ENCODE results near the gene CERT1.
"Not testable (repeated sequence)": the region's sequence is repeated elsewhere in the genome, so short reads cannot be mapped to it uniquely, and the experiment has no call there.

Gene CERT1

GRCh38 chr5:75351139-75351926 is 160.1 kb downstream of the CERT1 start:
- DNase-seq (ENCODE audit: low read depth in 2 of 2) = no peak

GRCh38 chr5:75349663-75350062 is 161.8 kb downstream of the CERT1 start:
- no peak for DNase-seq (ENCODE audit: low read depth in 2 of 2)

GRCh38 chr5:75348241-75348640 is 163.2 kb downstream of the CERT1 start:
- no peak for DNase-seq (ENCODE audit: low read depth in 2 of 2)

GRCh38 chr5:75342836-75343235 is 168.6 kb downstream of the CERT1 start:
- DNase-seq (ENCODE audit: low read depth in 2 of 2) = no peak

- DNase-seq (ENCODE audit: low read depth in 2 of 2) = no peak
These were observed 169.5 kb downstream of the CERT1 start for GRCh38 chr5:75341934-75342333.

GRCh38 chr5:75340714-75341478 is 170.5 kb downstream of the CERT1 start:
- no peak for DNase-seq (ENCODE audit: low read depth in 2 of 2)

GRCh38 chr5:75338408-75338807 is 173.0 kb downstream of the CERT1 start:
- DNase-seq (ENCODE audit: low read depth in 2 of 2) = no peak

GRCh38 chr5:75337366-75338021 is 173.9 kb downstream of the CERT1 start:
- peak in 1 of 2 donors; percentile 15 for DNase-seq (ENCODE audit: low read depth in 2 of 2)

GRCh38 chr5:75336615-75337336 is 174.7 kb downstream of the CERT1 start, which contains the start of gene HMGCR:
TSS of gene HMGCR (plus strand) at chr5:75337220. CDS start at chr5:75342606, 5,386 bp downstream.
- peak; percentile 97 to 98 for DNase-seq (ENCODE audit: low read depth in 2 of 2)

- DNase-seq (ENCODE audit: low read depth in 2 of 2) = no peak
These were observed 175.3 kb downstream of the CERT1 start for GRCh38 chr5:75335952-75336614.

- DNase-seq (ENCODE audit: low read depth in 2 of 2) = no peak
These were observed 175.9 kb downstream of the CERT1 start for GRCh38 chr5:75335486-75335885.

- not testable (repeated sequence) for DNase-seq (ENCODE audit: low read depth in 2 of 2)
These were observed 177.0 kb downstream of the CERT1 start for GRCh38 chr5:75334413-75334812.

GRCh38 chr5:75333759-75334158 is 177.7 kb downstream of the CERT1 start:
- DNase-seq (ENCODE audit: low read depth in 2 of 2) = not testable (repeated sequence)

GRCh38 chr5:75331095-75332090 is 180.0 kb downstream of the CERT1 start:
- no peak for DNase-seq (ENCODE audit: low read depth in 2 of 2)

GRCh38 chr5:75330404-75330803 is 181.0 kb downstream of the CERT1 start:
- DNase-seq (ENCODE audit: low read depth in 2 of 2) = no peak

All from stimulated activated CD8-positive, alpha-beta memory T cell treated with anti-CD3 and anti-CD28 coated beads, Interleukin-15, amount 100 ng/mL, for 48 hours (primary cell).